Loucy (cell line): ENCODE data around the gene ZNF429.

Source experiments
- H2AFZ ChIP-seq: fragments of 200-600 bp; sonication (generic); 2 replicates; pipeline ENCODE4 v1.6.0; 2016; ENCODE audit warnings: antibody characterized with exemption, mild to moderate bottlenecking, low read length, moderate library complexity
- H3F3A ChIP-seq: fragments of 200-600 bp; 2 replicates; pipeline ENCODE4 v1.6.0; 2016; ENCODE audit warnings: antibody characterized with exemption, low read depth, mild to moderate bottlenecking
- H3K27me3 ChIP-seq: fragments of 200-600 bp; sonication (generic); 2 replicates; pipeline ENCODE4 v1.6.1; 2014; ENCODE audit warnings: low read length, mild to moderate bottlenecking; ENCODE audit not compliant: insufficient read depth, poor library complexity, severe bottlenecking
- H3K36me3 ChIP-seq: fragments of 200-600 bp; sonication (generic); 2 replicates; pipeline ENCODE4 v1.6.1; 2016; ENCODE audit warnings: low read length; ENCODE audit not compliant: insufficient read depth
- H3K4me1 ChIP-seq: fragments of 200-600 bp; sonication (generic); 2 replicates; pipeline ENCODE4 v1.5.1; 2014; ENCODE audit warnings: low read length, mild to moderate bottlenecking; ENCODE audit not compliant: insufficient read depth, poor library complexity, severe bottlenecking
- H3K4me2 ChIP-seq: fragments of 200-600 bp; sonication (generic); 2 replicates; pipeline ENCODE4 v1.6.0; 2014; ENCODE audit warnings: antibody characterized with exemption, low read length, low read depth, mild to moderate bottlenecking; ENCODE audit not compliant: poor library complexity, severe bottlenecking
- H3K4me3 ChIP-seq: fragments of 200-600 bp; sonication (generic); 2 replicates; pipeline ENCODE4 v1.5.1; 2014; ENCODE audit warnings: low read length, mild to moderate bottlenecking, mixed read lengths; ENCODE audit not compliant: poor library complexity, severe bottlenecking
- H3K79me2 ChIP-seq: fragments of 200-600 bp; sonication (generic); 2 replicates; pipeline ENCODE4 v1.6.1; 2014; ENCODE audit warnings: low read length; ENCODE audit not compliant: insufficient read depth
- H3K9ac ChIP-seq: fragments of 200-600 bp; sonication (generic); 2 replicates; pipeline ENCODE4 v1.6.0; 2014; ENCODE audit warnings: mild to moderate bottlenecking, low read depth, low read length, moderate library complexity; ENCODE audit not compliant: poor library complexity, severe bottlenecking
- H3K9me2 ChIP-seq: fragments of 200-600 bp; sonication (generic); replicated peaks from 2 replicates; pipeline ENCODE4 v1.6.1; 2016; ENCODE audit warnings: low read depth, low read length, mixed read lengths
- H3K9me3 ChIP-seq: fragments of 200-600 bp; sonication (generic); 2 replicates; pipeline ENCODE4 v1.6.1; 2014; ENCODE audit warnings: mild to moderate bottlenecking, antibody characterized with exemption, low read length, low read depth; ENCODE audit not compliant: insufficient read depth
- H4K20me1 ChIP-seq: fragments of 200-600 bp; sonication (generic); 2 replicates; pipeline ENCODE4 v1.6.0; 2014; ENCODE audit warnings: antibody characterized with exemption, low read length, mild to moderate bottlenecking; ENCODE audit not compliant: insufficient read depth, poor library complexity, severe bottlenecking
- EZH2phosphoT487 ChIP-seq: fragments of 200-600 bp; IDR thresholded peaks from 2 replicates; pipeline ENCODE4 v1.6.1; 2018; ENCODE audit warnings: antibody characterized with exemption, mild to moderate bottlenecking, moderate library complexity, borderline replicate concordance
- TF ChIP-seq, protein P1 (sequence below): fragments of 200-600 bp; sonication (generic); conservative IDR thresholded peaks from 2 replicates; pipeline ENCODE4 v1.5.1; 2014; ENCODE audit warnings: mild to moderate bottlenecking, antibody characterized with exemption, low read length

The ZNF429 gene

GRCh38 chr19:21574607-21575006 is 69.2 kb downstream of the ZNF429 start:
- H3F3A ChIP-seq = no peaks in the 10 kb centered on the region
- H3K36me3 ChIP-seq = no peaks in the 10 kb centered on the region
- H3K4me1 ChIP-seq = no peaks in the 10 kb centered on the region
- H3K9ac ChIP-seq = no peak overlapping the region
- no peaks in the 10 kb centered on the region for H3K27me3 ChIP-seq
- H3K79me2 ChIP-seq = no peaks in the 10 kb centered on the region
- TF ChIP-seq EZH2phosphoT487 = no peak
- TF ChIP-seq, protein P1, sequence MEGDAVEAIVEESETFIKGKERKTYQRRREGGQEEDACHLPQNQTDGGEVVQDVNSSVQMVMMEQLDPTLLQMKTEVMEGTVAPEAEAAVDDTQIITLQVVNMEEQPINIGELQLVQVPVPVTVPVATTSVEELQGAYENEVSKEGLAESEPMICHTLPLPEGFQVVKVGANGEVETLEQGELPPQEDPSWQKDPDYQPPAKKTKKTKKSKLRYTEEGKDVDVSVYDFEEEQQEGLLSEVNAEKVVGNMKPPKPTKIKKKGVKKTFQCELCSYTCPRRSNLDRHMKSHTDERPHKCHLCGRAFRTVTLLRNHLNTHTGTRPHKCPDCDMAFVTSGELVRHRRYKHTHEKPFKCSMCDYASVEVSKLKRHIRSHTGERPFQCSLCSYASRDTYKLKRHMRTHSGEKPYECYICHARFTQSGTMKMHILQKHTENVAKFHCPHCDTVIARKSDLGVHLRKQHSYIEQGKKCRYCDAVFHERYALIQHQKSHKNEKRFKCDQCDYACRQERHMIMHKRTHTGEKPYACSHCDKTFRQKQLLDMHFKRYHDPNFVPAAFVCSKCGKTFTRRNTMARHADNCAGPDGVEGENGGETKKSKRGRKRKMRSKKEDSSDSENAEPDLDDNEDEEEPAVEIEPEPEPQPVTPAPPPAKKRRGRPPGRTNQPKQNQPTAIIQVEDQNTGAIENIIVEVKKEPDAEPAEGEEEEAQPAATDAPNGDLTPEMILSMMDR = no peak
- no peaks in the 10 kb centered on the region for H3K9me2 ChIP-seq
- no peaks in the 10 kb centered on the region for H4K20me1 ChIP-seq
- no peaks in the 10 kb centered on the region for H3K9me3 ChIP-seq
- no peak overlapping the region for H3K4me2 ChIP-seq
- H2AFZ ChIP-seq = no peak overlapping the region
- no peak overlapping the region for H3K4me3 ChIP-seq

DNA sequence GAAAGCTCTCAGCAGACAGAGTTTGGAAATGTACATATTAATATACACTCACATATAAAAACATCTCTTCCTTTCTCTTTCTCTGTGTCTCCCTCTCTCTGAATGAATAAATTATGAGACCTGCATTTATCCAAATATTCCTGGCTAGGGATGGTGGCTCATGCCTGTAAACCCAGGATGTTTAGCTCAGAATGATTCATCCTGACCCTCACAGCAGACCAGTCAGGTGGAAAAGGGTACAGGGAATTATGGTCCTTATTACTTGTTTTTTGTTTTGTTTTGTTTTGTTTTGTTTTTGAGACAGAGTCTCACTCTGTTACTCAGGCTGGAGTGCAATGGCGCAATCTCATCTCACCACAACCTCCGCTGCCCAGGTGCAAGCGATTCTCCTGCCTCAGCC is 71.1 kb downstream of the ZNF429 start:
- Histone ChIP-seq H4K20me1 (no peaks in the 10 kb centered on the region), H3K9me3 (no peaks in the 10 kb centered on the region; the same call in 1 of the 2 replicates), H3K4me3 (no peak overlapping the region), H2AFZ (no peak overlapping the region), H3K4me1 (no peaks in the 10 kb centered on the region), H3F3A (no peaks in the 10 kb centered on the region), H3K36me3 (no peaks in the 10 kb centered on the region), H3K27me3 (no peaks in the 10 kb centered on the region), H3K79me2 (no peaks in the 10 kb centered on the region), H3K9ac (no peak overlapping the region), H3K4me2 (no peak overlapping the region), H3K9me2 (no peaks in the 10 kb centered on the region)
- TF ChIP-seq, protein P1 = no peak
- no peak for TF ChIP-seq EZH2phosphoT487

DNA sequence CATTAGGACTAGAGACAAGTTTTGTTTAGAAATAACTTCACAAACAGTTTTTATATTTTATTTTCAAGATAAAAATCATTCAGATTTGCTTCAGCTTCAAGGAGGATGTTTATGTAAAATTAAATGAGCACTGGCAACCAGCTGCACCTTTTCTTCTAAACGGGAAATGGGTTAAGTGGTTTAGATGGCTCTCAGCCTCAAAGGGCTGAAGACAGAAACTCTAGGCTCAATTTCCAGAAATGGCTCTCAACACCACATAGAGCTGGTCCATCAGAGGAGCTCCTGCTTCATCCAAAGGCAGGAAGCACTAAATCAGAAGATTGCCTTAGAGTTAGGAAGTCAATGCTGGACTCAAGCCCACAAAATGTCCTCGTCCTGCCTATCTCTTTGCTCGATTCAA is 74.7 kb downstream of the ZNF429 start:
- Histone ChIP-seq H3K9me2 (no peaks in the 10 kb centered on the region), H3F3A (no peaks in the 10 kb centered on the region), H4K20me1 (no peaks in the 10 kb centered on the region), H3K27me3 (no peaks in the 10 kb centered on the region), H3K4me2 (no peak overlapping the region), H3K9ac (no peak overlapping the region), H3K4me1 (no peaks in the 10 kb centered on the region), H3K79me2 (no peaks in the 10 kb centered on the region), H3K36me3 (no peaks in the 10 kb centered on the region), H2AFZ (no peak overlapping the region), H3K4me3 (no peak overlapping the region), H3K9me3 (no peaks in the 10 kb centered on the region; the same call in 1 of the 2 replicates)
- no peak for TF ChIP-seq EZH2phosphoT487
- TF ChIP-seq, protein P1 = no peak
